GM21447 (cell line): Measurements from ENCODE around the gene FBXW11.

ENCODE experiments used
- ATAC-seq: cut with Tn5 transposase; IDR thresholded peaks from one replicate; pipeline ENCODE4 v1.9.1; 2021; ENCODE audit not compliant: unreplicated experiment

FBXW11 gene

GRCh38 chr5:171847026-171847425 lies 159.4 kb downstream of the FBXW11 start:
- ATAC-seq = no peak

DNA sequence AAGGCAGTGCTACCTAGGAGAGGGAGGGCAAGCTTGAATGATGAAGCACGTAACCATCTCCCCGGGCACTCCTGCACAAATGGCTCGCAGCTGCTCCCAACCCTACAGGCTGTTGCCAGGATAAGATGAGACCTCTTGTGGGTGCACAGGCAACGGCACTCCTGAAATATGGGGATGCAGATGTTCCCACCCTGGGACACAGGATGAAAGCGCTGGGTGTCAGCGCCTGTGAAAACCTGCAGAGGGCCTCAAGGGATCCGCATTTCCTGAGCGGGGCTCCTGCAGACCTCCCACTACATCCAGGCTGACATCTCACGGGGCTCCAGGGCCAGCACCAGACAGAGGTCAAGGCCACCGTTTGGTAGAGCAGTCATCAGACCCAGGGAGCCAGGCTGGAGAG lies 160.1 kb downstream of the FBXW11 start:
- no peak for ATAC-seq

- ATAC-seq = no peak
Measured at GRCh38 chr5:171845857-171846256, 160.6 kb downstream of the FBXW11 start.

DNA sequence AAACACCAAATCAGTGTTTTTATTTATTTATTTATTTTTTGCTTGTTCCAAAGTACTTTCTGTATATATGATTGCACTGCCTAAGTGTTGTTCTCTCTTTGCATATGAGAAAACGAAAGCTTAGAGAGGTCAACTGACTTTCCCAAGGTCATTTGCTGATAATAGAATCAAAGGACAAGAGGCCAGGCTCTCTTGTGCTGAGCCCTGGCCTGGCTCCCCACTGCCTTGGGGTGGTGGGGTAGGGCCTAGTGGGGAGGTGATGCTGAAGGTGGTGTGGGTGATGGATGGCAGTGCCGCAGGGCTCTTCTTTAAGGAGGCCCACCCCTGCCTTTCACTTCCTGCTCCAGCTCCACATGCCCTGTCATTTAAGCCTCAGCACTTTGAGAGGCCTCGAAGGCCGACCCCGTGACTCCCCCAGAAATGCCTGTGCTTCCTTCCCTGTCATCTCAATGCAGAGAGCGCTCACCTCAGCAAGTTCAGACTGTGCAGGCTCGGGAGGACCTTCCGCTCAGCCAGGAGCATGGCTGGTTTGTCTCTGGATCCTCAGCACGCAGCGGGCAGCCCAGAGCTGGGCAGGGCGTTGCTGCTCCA lies 161.3 kb downstream of the FBXW11 start:
- ATAC-seq = no peak

- ATAC-seq = no peak
Measured at GRCh38 chr5:171842777-171843328, 163.6 kb downstream of the FBXW11 start.

DNA sequence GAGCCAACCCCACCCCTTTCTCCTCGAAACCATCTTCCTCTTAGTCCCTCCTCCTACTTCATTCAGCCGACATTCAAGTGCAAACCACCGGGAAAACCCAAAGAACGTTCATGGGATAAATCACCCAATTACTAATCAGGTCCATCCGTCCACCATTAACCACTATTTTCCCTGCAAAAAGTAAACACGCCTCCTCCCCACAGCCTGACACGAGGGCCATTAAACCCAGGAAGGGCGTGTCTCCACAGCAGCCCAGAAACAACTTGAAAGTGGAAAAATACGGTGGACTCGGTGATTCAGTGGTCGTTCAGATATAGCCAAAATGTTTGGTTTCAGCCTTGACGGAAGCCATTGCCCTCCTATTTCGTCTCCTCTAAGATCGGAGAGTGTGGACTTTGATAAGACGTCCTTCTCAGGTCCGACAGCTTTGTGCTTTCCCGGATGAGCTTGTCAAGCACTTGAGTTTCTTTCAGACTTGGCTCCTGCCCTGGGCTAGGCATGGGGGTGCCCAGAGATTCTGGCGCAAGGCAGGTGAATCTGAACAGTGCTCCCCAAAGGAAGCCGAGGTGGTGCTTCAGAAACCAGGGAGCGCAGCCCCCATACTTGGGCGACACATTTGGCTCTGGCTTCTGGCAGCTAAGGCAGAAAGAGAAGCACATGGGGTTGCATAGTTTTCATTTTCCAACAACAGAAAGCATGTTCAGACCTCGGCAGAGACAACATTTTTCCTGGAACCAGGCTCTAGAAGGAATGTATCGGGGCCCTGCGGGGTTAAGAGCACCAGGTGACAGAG lies 164.3 kb downstream of the FBXW11 start:
- ATAC-seq = no peak

- no peak for ATAC-seq
Measured at GRCh38 chr5:171840711-171841522, 165.5 kb downstream of the FBXW11 start.

DNA sequence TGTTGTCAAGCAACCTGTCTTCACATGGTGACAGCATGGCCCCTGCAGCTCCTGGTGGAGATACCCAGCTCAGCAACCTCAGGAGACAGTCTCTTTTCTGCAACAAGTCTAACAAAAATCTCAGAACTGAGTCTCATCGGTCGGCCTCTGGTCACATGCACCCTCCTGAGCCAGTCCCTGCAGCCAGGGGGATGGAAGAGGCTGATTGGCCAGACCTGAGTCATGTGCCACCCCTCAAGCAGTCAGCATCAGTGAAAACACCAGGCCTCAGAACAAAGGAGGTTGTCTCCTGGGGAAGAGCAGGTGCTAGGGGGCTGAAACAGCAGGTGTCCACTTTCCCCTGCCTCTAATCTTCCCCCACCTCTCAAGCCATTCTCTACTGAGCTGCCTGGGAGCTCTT lies 166.4 kb downstream of the FBXW11 start:
- no peak for ATAC-seq

DNA sequence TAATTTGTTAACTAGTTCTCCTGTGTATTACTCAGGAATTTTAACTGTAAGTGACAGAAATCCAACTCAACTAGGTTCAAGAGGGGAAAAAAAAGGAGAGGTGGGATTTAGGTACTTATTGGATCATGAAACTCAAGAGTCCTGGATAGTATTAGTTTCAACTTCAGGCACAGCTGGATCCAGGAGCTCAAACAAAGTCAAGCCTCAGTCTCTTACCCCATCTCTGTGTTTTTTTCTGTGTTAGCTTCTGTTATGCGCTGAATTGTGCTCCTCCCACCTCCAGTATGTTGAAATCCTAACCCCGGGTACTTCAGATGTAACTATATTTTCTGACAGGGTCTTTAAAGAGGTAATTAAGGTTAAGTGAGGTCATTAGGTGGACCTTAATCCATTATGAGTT lies 167.3 kb downstream of the FBXW11 start:
- no peak for ATAC-seq

GRCh38 chr5:171838066-171838465 lies 168.4 kb downstream of the FBXW11 start:
- ATAC-seq = no peak

- no peak for ATAC-seq
Measured at GRCh38 chr5:171837522-171837921, 168.9 kb downstream of the FBXW11 start.

DNA sequence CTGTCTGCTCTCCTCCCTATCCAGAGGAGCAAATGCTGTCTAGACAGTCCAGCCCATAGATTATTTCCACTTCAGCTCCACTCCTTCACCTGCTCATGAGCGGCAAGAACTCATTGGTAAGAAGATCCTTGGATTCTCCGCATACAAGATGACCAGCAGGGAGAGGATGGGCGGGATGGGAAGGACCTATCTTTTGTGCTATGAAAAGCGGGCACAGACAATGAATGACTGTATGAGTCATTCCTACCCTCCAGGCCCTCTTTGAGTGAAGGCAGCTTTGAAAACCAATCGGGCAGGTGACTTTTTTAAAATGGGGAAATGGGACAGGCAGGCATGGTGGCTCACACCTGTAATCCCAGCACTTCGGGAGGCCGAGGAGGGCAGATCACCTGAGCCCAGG lies 171.4 kb downstream of the FBXW11 start:
- ATAC-seq = no peak

- no peak for ATAC-seq
Measured at GRCh38 chr5:171834461-171834860, 172.0 kb downstream of the FBXW11 start.

GRCh38 chr5:171832775-171833174 lies 173.7 kb downstream of the FBXW11 start:
- ATAC-seq = no peak

DNA sequence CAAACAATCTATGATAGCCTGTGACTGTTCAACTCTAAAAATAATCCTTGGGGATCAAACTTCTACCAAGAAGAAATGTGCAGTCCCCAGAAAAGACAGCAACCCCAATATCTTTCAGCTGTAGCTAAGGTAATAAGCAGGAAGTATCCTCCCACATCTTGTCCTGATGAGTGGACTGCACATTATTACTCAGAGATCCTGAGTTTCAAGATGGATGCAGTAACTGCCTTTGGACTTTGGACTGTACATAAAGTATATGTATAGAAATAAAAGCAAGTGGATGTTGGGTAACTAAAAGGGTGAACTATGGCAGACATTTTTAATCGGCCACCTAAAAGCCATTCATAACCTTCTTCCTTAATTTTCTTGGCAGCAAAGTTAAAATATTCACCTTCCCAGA lies 175.8 kb downstream of the FBXW11 start:
- ATAC-seq = no peak

- no peak for ATAC-seq
Measured at GRCh38 chr5:171827162-171827561, 179.3 kb downstream of the FBXW11 start.

DNA sequence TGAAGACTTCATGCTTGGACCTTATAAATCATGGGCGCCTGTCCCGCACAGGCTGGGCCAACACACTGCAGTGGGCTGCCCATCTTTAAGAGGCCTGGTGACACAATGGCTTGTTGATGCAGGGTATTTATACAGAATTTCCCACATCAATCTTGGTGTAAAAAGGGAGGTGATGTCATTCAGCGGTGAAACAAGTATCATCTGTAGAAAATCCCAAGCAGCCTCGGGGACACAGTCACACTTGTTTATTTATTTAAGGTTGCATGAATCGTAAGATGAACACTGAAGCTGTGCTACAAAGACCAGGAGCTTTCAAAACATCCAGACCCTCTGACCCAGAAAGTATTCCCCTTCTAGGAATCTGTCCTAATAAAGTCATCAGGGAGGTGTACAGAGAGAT lies 180.3 kb downstream of the FBXW11 start:
- ATAC-seq = no peak

- ATAC-seq = no peak
Measured at GRCh38 chr5:171825051-171825450, 181.4 kb downstream of the FBXW11 start.

DNA sequence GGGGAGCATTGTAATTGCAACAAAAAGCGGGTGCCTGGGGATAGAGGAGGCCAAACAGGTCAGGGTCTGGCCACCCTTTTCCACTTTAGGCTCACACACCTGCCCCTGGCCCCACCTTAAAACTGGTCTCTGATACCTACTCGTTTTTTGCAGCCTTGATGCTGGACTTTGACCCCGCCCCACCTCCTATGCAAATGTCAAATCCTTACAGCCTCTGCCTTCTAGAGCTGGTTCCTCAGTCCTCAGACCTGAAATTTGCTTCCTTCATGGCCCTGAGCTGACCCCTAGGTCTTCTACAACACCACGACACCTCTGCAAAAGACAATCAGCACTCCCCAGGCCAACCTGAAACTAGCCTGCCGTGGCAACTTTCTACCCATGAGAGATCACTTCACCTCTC lies 183.2 kb downstream of the FBXW11 start:
- ATAC-seq = no peak

GRCh38 chr5:171821286-171821685 lies 185.2 kb downstream of the FBXW11 start:
- ATAC-seq = no peak

GRCh38 chr5:171820561-171820960 lies 185.9 kb downstream of the FBXW11 start:
- ATAC-seq = no peak

- ATAC-seq = no peak
Measured at GRCh38 chr5:171816666-171817065, 189.8 kb downstream of the FBXW11 start.
